Right lobe of liver (tissue), 6 donors: ENCODE results near the gene SRSF3. TPM values are rescaled to one million over a fixed set of nuclear protein-coding genes. Genes with fewer than 3 reads are reported as not detected.
"Not testable (repeated sequence)": the region's sequence is repeated elsewhere in the genome, so short reads cannot be mapped to it uniquely, and the experiment has no call there.

Source experiments
- ATAC-seq, 4 donors: fragments of 200-7000 bp; cut with Tn5 transposase; one replicate each; pipeline ENCODE4 v1.9.1; 2020; ENCODE audit warnings: mild to moderate bottlenecking in 4 of 4, moderate library complexity in 4 of 4
- DNase-seq, 3 donors: peaks; one replicate each; pipeline ENCODE4 v3.0.0-alpha.2; 2020
- H3K27ac ChIP-seq, 3 donors: fragments of 200-600 bp; one replicate each; pipeline ENCODE4 v1.8.0; 2022
- H3K27me3 ChIP-seq, 2 donors: fragments of 200-600 bp; one replicate each; pipeline ENCODE4 v1.8.0; 2022
- H3K36me3 ChIP-seq, 4 donors: fragments of 200-600 bp; sonication (generic) in 1 of 4; one replicate each; pipeline versions ENCODE4 v1.5.1 to v1.8.0; 2017 to 2022; ENCODE audit warnings: control low read depth in 1 of 4
- H3K4me1 ChIP-seq, 4 donors: fragments of 200-600 bp; sonication (generic) in 1 of 4; one replicate each; pipeline versions ENCODE4 v1.5.1 to v1.8.0; 2017 to 2022; ENCODE audit warnings: control low read depth in 1 of 4
- H3K4me3 ChIP-seq, 3 donors: fragments of 200-600 bp; one replicate each; pipeline ENCODE4 v1.8.0; 2022
- H3K9me3 ChIP-seq, 4 donors: fragments of 200-600 bp; sonication (generic) in 1 of 4; one replicate each; pipeline versions ENCODE4 v1.5.1 to v1.8.0; 2017 to 2022; ENCODE audit warnings: control low read depth in 1 of 4
- CTCF ChIP-seq, 4 donors: fragments of 200-600 bp in 3 of 4; fragments of 450-650 bp in 1 of 4; IDR thresholded peaks; one replicate each; pipeline versions ENCODE4 v1.5.1 to v1.8.0; 2016 to 2022; ENCODE audit warnings: antibody characterized with exemption in 4 of 4, mild to moderate bottlenecking in 2 of 4
- POLR2A ChIP-seq: fragments of 450-650 bp; IDR thresholded peaks from one replicate; pipeline ENCODE4 v1.6.1; 2017; ENCODE audit warnings: antibody characterized with exemption, mild to moderate bottlenecking
- WGBS: methylation state at CpG from one replicate; pipeline ENCODE4 v1.1.6; 2018; ENCODE audit warnings: low coverage, low lambda C conversion rate; ENCODE audit not compliant: insufficient coverage; ENCODE audit errors: missing lambda C conversion rate; 5-methylcytosine and 5-hydroxymethylcytosine counted together
- intact Hi-C, 2 donors: fragments of 100-400 bp; cut with DNase I; formaldehyde crosslinking; loops; one replicate each; pipeline versions ENCODE4 v1.11.2 to v1.14.1; 2022
- total RNA-seq, 6 experiments: library from RNA; depleted of rRNA in 2 of 6; stranded (reverse); fragments of >200 nt in 2 of 6; fragmentation: NEBNext Ultra II Directional in 3 of 6; extraction: Animal tissue kit (Norgen Biotek cat#: 25700) in 3 of 6; gene quantifications; one replicate each; pipeline versions ENCODE4 v1.1.0 to v1.2.4, GENCODE V29; 2016 to 2023
- donor health status: DM: no; HTN: yes; CAD: no.
- donor health status: DM: no; HTN: no; CAD: no.
- donor health status: DM: no; HTN: no; CAD: no.
- donor health status: DM: no; HTN: yes; CAD: no.
- donor health status: DM: no; HTN: yes; CAD: no.

SRSF3 gene
- total RNA-seq, 6 experiments from 2014 or later: 36.8 to 103 (median 71.4) TPM

DNA sequence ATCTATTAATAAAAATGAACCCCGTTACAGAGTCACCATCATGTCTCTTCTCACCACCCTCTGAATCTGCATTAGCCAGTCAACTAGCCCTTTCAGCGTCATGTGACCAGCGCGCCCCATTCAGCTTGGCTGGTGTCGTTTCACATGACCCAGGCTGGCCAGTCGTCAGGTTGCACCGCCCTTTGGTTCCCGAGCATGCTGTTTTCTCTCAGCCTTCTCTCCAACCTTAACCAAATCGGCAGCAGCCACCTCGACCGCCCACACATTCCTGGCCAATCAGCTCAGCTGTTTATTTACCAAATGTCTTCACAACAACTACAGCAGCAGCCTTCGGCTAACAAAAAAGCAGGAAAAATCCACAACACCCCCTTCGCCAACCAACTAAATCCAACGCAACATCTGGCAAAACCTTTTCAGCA is 5.6 kb downstream of the SRSF3 start:
- H3K36me3 ChIP-seq: peaks cover 10 to 83% (median 54%) of the 10 kb centered on the region in 4 donors
- peak in 3 of 4 donors; percentile 6 to 52 (median 22) for ATAC-seq
- intact Hi-C loops: no loop called here
- DNase-seq: peak in 1 of 3 donors; percentile 57
- no peak for TF ChIP-seq POLR2A
- TF ChIP-seq CTCF (IDR thresholded peaks at IDR 0.05): no peak
- WGBS: 61% methylated on average over 13 of the region's 14 CpGs
- no peak overlapping the region for H3K27ac ChIP-seq
- peaks cover 0 to 84% (median 29%) of the 10 kb centered on the region in 4 donors for H3K4me1 ChIP-seq
- no peak overlapping the region for H3K4me3 ChIP-seq
- no peaks in the 10 kb centered on the region for H3K27me3 ChIP-seq
- no peaks in the 10 kb centered on the region for H3K9me3 ChIP-seq

DNA sequence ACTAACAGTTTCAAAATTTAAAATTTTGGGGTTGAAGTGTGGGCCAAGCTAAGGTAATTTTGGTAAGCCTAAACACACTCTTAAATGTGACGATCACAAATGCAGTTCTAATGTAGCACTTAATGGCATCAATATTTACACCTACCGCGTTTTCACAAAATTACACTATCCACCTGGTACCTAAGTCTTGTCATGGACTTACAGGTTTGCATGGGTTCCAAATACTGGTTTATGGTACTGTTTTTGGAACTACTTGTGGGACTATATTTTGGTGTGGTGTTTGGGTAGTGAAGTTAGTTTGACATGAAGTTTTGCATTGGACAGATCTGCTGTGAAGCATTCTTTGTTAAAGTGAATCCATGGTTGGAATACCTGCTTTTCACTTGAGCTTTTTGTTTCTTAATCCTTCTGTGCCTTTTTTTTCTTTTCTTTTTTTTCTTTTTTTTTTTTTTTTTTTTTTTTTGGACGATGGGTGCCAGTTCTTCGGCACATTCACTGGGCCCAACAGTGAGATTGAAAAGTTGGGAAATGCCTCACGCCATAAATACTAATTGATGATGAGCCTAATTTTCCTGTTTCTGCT is 6.5 kb downstream of the SRSF3 start:
- intact Hi-C loops: no loop called here
- peaks cover 0 to 92% (median 34%) of the 10 kb centered on the region in 4 donors for H3K4me1 ChIP-seq

GRCh38 chr6:36601818-36602217 is 7.7 kb downstream of the SRSF3 start:
- H3K9me3 ChIP-seq, intact Hi-C loops, H3K4me3 ChIP-seq, H3K27me3 ChIP-seq, DNase-seq, ATAC-seq, H3K27ac ChIP-seq: not testable (repeated sequence)
- peaks cover 0 to 97% (median 35%) of the 10 kb centered on the region in 4 donors for H3K4me1 ChIP-seq
- peaks cover 10 to 99% (median 60%) of the 10 kb centered on the region in 4 donors for H3K36me3 ChIP-seq
- 46% methylated on average over 3 of the region's 3 CpGs for WGBS

More for the DNA sequence above, 6.5 kb downstream of the SRSF3 start:
- H3K27ac ChIP-seq: no peak overlapping the region
- no peak for DNase-seq
- no peaks in the 10 kb centered on the region for H3K9me3 ChIP-seq
- TF ChIP-seq POLR2A (no peak), CTCF (IDR thresholded peaks at IDR 0.05) (no peak)
- H3K36me3 ChIP-seq: peaks cover 10 to 90% (median 58%) of the 10 kb centered on the region in 4 donors
- 73% methylated on average over 6 of the region's 6 CpGs for WGBS
- ATAC-seq: no peak
- no peaks in the 10 kb centered on the region for H3K27me3 ChIP-seq
- H3K4me3 ChIP-seq: no peak overlapping the region

DNA sequence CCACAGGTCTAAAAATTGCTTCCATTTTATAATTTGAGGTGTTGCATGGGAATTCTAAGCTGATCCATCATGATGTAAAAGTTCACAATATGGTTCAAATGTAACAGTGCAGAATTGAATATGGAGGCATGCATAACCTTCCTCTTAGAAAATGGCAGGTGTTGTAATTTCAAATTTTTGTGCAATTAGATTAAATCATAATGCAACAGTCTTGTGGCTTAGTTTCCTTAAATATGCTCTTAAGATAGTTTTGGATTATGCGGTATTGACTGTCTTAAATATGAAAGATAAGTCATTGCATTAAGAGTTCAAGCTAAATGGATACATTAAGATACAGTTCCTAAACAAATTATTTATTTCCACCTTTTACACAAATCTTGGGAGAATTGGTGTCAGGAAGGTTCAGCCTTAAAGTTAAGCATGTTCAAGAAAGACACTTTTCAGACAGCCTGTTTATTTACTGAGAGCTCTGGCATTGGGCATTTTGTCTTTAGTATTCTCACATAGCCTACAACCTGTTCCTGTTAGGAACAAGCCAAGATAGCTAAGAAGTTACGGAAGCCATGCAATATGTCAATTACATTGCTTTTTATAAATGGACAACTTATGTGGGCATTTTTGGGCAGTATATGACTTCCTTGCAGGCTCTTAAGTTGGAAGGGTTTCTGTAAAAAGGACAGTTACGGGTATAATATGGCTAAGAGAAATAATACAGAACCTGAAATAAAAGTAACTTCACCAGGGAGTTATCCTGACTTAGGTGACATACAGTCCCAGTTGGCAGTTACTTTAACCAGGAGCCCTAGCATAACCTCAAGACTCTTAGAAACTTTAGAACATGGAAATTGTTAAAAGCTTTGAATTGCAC is 9.3 kb downstream of the SRSF3 start:
- H3K27me3 ChIP-seq: no peaks in the 10 kb centered on the region
- no peaks in the 10 kb centered on the region for H3K9me3 ChIP-seq
- ATAC-seq: no peak
- peaks cover 10 to 90% (median 55%) of the 10 kb centered on the region in 4 donors for H3K36me3 ChIP-seq
- H3K27ac ChIP-seq: no peak overlapping the region
- H3K4me3 ChIP-seq: no peak overlapping the region
- DNase-seq: no peak
- TF ChIP-seq CTCF (IDR thresholded peaks at IDR 0.05): no peak
- no peak for TF ChIP-seq POLR2A
- H3K4me1 ChIP-seq: peaks cover 0 to 97% (median 36%) of the 10 kb centered on the region in 4 donors
- 71% methylated on average over 3 of the region's 3 CpGs for WGBS
- intact Hi-C loops: no loop called here
